Astrocyte of the spinal cord (primary cell): ENCODE results near the gene UNK.

Experiments used
- DNase-seq: peaks from one replicate; pipeline ENCODE4 v3.0.0; 2011; ENCODE audit warnings: low read depth, low spot score
- H3K4me3 ChIP-seq: 2 replicates; pipeline ENCODE4 v1.5.1; 2011; ENCODE audit warnings: low read depth, mild to moderate bottlenecking, low read length, moderate library complexity
- in situ Hi-C: cut with HindIII; loops from 2 replicates; pipeline ENCODE4 v1.10.0; 2017; ENCODE audit warnings: low sequenced_read_pairs
- TF ChIP-seq, protein P1 (sequence below): IDR thresholded peaks from 2 replicates; pipeline ENCODE4 v1.5.1; 2012; ENCODE audit warnings: low read depth, mild to moderate bottlenecking, low read length, inconsistent platforms

UNK gene

GRCh38 chr17:75750661-75751423 is 33.8 kb upstream of the UNK start:
- H3K4me3 ChIP-seq: no peak overlapping the region
- DNase-seq: no peak
- TF ChIP-seq, protein P1, sequence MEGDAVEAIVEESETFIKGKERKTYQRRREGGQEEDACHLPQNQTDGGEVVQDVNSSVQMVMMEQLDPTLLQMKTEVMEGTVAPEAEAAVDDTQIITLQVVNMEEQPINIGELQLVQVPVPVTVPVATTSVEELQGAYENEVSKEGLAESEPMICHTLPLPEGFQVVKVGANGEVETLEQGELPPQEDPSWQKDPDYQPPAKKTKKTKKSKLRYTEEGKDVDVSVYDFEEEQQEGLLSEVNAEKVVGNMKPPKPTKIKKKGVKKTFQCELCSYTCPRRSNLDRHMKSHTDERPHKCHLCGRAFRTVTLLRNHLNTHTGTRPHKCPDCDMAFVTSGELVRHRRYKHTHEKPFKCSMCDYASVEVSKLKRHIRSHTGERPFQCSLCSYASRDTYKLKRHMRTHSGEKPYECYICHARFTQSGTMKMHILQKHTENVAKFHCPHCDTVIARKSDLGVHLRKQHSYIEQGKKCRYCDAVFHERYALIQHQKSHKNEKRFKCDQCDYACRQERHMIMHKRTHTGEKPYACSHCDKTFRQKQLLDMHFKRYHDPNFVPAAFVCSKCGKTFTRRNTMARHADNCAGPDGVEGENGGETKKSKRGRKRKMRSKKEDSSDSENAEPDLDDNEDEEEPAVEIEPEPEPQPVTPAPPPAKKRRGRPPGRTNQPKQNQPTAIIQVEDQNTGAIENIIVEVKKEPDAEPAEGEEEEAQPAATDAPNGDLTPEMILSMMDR: no peak
- in situ Hi-C loops: no loop called here

DNA sequence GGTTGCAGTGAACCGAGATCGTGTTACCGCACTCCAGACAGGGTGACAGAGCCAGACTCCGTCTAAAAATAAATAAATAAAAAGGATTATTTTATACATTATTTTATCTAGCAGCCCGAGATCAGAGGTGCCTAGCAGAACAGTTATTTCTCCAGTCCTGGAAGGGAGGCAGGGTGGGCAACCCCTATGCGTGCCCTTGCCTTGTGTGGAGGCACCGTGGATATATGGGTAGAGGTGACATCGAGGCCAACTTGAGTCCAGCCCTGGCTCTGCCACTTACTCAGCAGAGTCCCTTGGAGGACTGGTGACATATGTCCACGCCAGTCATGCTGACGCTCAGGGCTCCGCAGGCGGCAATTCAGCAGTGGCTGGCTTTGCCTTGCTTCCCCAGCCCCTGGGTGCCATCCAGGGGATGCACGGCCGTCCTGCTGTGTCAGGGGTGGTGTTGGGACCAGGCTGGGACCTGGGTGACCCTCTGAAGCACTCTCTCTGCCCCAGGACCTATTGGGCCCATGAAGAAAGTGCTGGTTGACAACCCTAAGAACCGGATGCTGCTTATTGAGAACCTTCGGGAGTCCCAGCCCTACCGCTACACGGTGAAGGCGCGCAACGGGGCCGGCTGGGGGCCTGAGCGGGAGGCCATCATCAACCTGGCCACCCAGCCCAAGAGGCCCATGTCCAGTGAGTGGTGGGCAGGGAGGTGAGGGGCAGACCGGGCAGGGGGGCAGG is 32.8 kb upstream of the UNK start:
- in situ Hi-C loops: no loop called here
- TF ChIP-seq, protein P1: no peak
- no peak overlapping the region for H3K4me3 ChIP-seq
- DNase-seq: no peak

DNA sequence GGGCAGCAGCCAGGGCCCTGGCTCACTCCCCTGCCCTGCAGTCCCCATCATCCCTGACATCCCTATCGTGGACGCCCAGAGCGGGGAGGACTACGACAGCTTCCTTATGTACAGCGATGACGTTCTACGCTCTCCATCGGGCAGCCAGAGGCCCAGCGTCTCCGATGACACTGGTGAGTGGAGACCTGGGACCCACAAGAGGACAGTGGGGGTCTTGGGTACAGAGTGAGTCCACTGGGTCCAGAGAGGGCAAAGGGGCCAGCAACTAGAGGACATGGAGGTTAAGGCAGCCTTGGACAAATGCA is 32.2 kb upstream of the UNK start:
- in situ Hi-C loops: no loop called here
- TF ChIP-seq, protein P1: no peak
- no peak overlapping the region for H3K4me3 ChIP-seq
- DNase-seq: no peak

DNA sequence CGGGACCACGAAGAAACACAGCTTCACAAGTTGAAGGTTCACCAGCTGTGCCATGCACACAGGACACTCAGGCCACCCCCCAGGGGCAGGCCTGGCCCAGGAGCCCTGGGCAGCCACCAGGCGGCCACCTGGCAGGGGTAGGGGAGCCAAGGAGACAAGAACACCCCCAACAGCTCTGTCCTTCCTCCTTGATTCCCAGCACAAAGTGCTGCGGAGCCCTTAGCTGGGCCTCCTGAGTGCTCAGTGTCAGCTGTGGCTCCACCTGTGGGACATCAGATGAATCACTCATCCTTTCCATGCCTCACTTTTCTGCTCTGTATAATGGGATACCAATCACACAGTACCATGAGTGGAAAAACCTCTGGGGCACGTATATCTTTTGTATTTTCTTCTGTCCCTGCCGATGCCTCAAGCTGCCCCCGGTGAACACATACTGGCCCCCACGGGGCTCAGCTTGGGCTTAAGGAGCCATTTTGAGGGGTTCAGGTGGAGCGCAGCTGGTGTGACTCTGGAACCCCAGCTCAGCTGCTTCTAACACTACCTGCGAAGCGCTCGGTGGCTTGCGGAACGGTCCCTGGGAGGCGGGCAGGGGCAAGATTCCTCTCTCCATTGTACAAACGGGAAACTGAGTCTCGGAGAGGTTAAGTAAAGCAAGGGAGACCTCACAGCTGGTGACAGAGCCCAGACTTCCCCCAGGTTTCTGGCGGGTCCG is 31.6 kb upstream of the UNK start:
- TF ChIP-seq, protein P1: no peak
- in situ Hi-C loops: no loop called here
- H3K4me3 ChIP-seq: peak overlapping the region; percentile 25
- DNase-seq: no peak

- H3K4me3 ChIP-seq: peak overlapping the region; percentile 25
- DNase-seq: peak; percentile 50
- in situ Hi-C loops: no loop called here
- TF ChIP-seq, protein P1: peak; percentile 51
Observed at GRCh38 chr17:75753514-75754377, 30.9 kb upstream of the UNK start.
